Measurements from ENCODE around the gene LARGE2.

- no peak for TF ChIP-seq POLR2A (conservative IDR thresholded peaks at IDR 0.05)
- no peak for TF ChIP-seq POLR2AphosphoS5 (IDR thresholded peaks at IDR 0.05; ENCODE audit: control insufficient read depth, insufficient read depth, low read depth, low read length)
- no peak for TF ChIP-seq USF1 (CRISPR knock-in tag; IDR thresholded peaks at IDR 0.05)
Measured at GRCh38 chr11:45921561-45922424, 663 bp upstream of the LARGE2 start.

All from K562 (cell line).